ENCODE results near the gene THRB. TPM values are rescaled to one million over a fixed set of nuclear protein-coding genes. Genes with fewer than 3 reads are reported as not detected.
A peak's percentile ranks its signal among the peaks of the same experiment; 100 is the strongest.

Gene THRB
- total and polyA plus RNA-seq, 2 experiments from 2014 or later, result 3.3 to 5.1 TPM

DNA sequence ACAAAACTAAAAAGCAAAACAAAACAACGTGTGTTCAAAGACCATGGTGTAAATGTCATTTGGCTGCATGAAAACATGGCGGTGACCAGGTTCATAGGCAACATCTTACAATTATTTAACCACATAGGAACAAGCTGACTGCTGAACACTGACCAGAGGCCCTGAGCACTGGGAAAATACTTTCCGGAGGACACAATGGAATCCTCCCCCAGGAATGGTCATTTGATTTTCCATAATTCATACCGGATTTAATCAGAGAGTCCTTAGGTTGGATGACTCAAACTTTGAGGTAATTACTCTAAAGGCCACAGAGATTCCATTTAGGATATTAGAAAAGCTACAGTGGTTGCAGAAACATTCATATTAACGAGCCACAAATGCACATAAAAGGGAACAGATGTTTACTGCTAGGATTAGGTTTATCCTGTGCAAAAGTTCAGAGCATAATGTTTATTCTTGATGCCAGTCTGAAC lies 294.8 kb downstream of the THRB start:
- no peaks in the 10 kb centered on the region for H4K20me1 ChIP-seq (ENCODE audit: insufficient read depth)
- H3K9me2 ChIP-seq (ENCODE audit: insufficient read depth), result no peaks in the 10 kb centered on the region
- H3K9ac ChIP-seq, result no peak overlapping the region
- no peaks in the 10 kb centered on the region for H3K79me2 ChIP-seq (ENCODE audit: insufficient read depth)
- DNase-seq, result peak; percentile 89
- 0 out of 2 replicates have a peak overlapping the region, but pooled peaks have one; percentile 17 for H3K4me3 ChIP-seq
- in situ Hi-C loops (cut with MboI), result no loop called here
- H3K27ac ChIP-seq, result peak overlapping the region; percentile 39
- H3K9me3 ChIP-seq (ENCODE audit: low read depth), result no peaks in the 10 kb centered on the region
- no peaks in the 10 kb centered on the region for H3K36me3 ChIP-seq (ENCODE audit: low read depth)
- peak; percentile 72; the same call in 1 of the 2 replicates for TF ChIP-seq EZH2phosphoT487 (IDR thresholded peaks at IDR 0.05; ENCODE audit: insufficient read depth, low read depth)
- TF ChIP-seq EZH2 (IDR thresholded peaks at IDR 0.05; ENCODE audit: insufficient read depth, poor library complexity, severe bottlenecking), result no peak
- 10 to 14% methylated on average over 5 of the region's 5 CpGs for WGBS, 2 experiments (ENCODE audit: low coverage in 1 of 2, low lambda C conversion rate in 2 of 2, missing lambda C conversion rate in 2 of 2)
- H3K27me3 ChIP-seq (replicated peaks; ENCODE audit: insufficient read depth), result no peaks in the 10 kb centered on the region
- H2AFZ ChIP-seq, result no peak overlapping the region
- peak overlapping the region; percentile 31 for H3K4me2 ChIP-seq (ENCODE audit: unreplicated experiment)
- H3K4me1 ChIP-seq (ENCODE audit: insufficient read depth), result peaks cover 58% of the 10 kb centered on the region
- H3F3A ChIP-seq (ENCODE audit: insufficient read depth), result peaks cover 44% of the 10 kb centered on the region

DNA sequence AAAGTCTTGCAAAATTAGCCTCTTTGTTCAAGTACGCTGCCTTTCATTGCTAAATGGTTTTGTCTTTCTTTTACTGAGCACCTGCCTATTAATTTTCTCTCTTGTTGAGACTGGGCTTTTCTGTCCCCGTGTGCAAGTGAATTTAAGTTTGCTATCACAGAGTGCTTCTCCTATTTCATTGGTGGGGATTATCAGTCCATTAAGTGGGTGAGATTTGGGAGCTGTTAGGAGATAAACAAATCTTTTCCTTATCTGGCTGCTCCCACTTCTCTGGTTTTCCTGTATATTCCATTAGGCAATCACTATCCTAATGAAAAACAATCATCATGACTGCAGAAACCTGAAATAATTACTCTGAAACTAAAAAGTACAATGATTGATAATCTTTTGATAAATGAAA lies 295.4 kb downstream of the THRB start:
- in situ Hi-C loops (cut with MboI), result no loop called here
- peaks cover 44% of the 10 kb centered on the region for H3F3A ChIP-seq (ENCODE audit: insufficient read depth)

GRCh38 chr3:24198728-24199127 lies 295.9 kb downstream of the THRB start:
- no peak overlapping the region for H3K27ac ChIP-seq
- in situ Hi-C loops (cut with MboI), result no loop called here

More for the DNA sequence above, 295.4 kb downstream of the THRB start:
- Histone ChIP-seq H3K79me2 (ENCODE audit: insufficient read depth) (no peaks in the 10 kb centered on the region), H3K4me1 (ENCODE audit: insufficient read depth) (peaks cover 58% of the 10 kb centered on the region), H3K9me2 (ENCODE audit: insufficient read depth) (no peaks in the 10 kb centered on the region), H3K9me3 (ENCODE audit: low read depth) (no peaks in the 10 kb centered on the region), H3K4me2 (ENCODE audit: unreplicated experiment) (peak overlapping the region; percentile 31), H3K27ac (peak overlapping the region; percentile 39), H3K27me3 (replicated peaks; ENCODE audit: insufficient read depth) (no peaks in the 10 kb centered on the region), H2AFZ (no peak overlapping the region), H3K9ac (no peak overlapping the region), H3K36me3 (ENCODE audit: low read depth) (no peaks in the 10 kb centered on the region), H4K20me1 (ENCODE audit: insufficient read depth) (no peaks in the 10 kb centered on the region), H3K4me3 (0 out of 2 replicates have a peak overlapping the region, but pooled peaks have one; percentile 17)
- WGBS, 2 experiments (ENCODE audit: low coverage in 1 of 2, low lambda C conversion rate in 2 of 2, missing lambda C conversion rate in 2 of 2), result 96 to 100% methylated on average over 2 of the region's 2 CpGs
- no peak for TF ChIP-seq EZH2 (IDR thresholded peaks at IDR 0.05; ENCODE audit: insufficient read depth, poor library complexity, severe bottlenecking)
- no peak for TF ChIP-seq EZH2phosphoT487 (IDR thresholded peaks at IDR 0.05; ENCODE audit: insufficient read depth, low read depth)
- no peak for DNase-seq

DNA sequence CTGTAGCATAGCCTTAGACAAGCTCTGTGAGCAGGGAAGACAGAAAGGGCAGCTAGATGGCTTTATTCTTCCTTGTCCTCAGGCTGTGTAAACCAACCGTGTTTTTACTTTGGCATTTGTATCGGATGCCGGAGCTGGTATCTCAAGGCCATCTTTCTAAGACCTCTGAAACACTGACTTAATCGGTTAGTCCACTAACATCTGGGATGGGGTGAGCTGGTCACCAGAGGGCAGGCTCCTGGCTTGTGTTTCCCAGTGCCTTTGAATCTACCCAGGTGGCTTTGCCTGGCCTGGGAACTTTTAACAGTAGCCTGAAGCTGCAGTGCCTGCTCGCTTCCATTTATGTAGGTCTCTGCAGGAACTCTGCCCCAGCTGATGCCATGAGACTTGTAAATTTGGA lies 296.8 kb downstream of the THRB start:
- peaks cover 44% of the 10 kb centered on the region for H3F3A ChIP-seq (ENCODE audit: insufficient read depth)
- no peak for TF ChIP-seq EZH2phosphoT487 (IDR thresholded peaks at IDR 0.05; ENCODE audit: insufficient read depth, low read depth)
- no peaks in the 10 kb centered on the region for H3K9me2 ChIP-seq (ENCODE audit: insufficient read depth)
- no peak overlapping the region for H3K9ac ChIP-seq
- no peaks in the 10 kb centered on the region for H3K36me3 ChIP-seq (ENCODE audit: low read depth)
- H4K20me1 ChIP-seq (ENCODE audit: insufficient read depth), result no peaks in the 10 kb centered on the region
- DNase-seq, result no peak
- no peak overlapping the region for H3K4me3 ChIP-seq
- WGBS, 2 experiments (ENCODE audit: low coverage in 1 of 2, low lambda C conversion rate in 2 of 2, missing lambda C conversion rate in 2 of 2), result 86 to 88% methylated on average over 5 of the region's 5 CpGs
- H3K79me2 ChIP-seq (ENCODE audit: insufficient read depth), result no peaks in the 10 kb centered on the region
- no peaks in the 10 kb centered on the region for H3K9me3 ChIP-seq (ENCODE audit: low read depth)
- no peaks in the 10 kb centered on the region for H3K27me3 ChIP-seq (replicated peaks; ENCODE audit: insufficient read depth)
- in situ Hi-C loops (cut with MboI), result no loop called here
- no peak overlapping the region for H3K4me2 ChIP-seq (ENCODE audit: unreplicated experiment)
- H3K27ac ChIP-seq, result no peak overlapping the region
- no peak overlapping the region for H2AFZ ChIP-seq
- peaks cover 58% of the 10 kb centered on the region for H3K4me1 ChIP-seq (ENCODE audit: insufficient read depth)

More at GRCh38 chr3:24198728-24199127, 295.9 kb downstream of the THRB start:
- H3K36me3 ChIP-seq (ENCODE audit: low read depth), result no peaks in the 10 kb centered on the region
- no peaks in the 10 kb centered on the region for H3K27me3 ChIP-seq (replicated peaks; ENCODE audit: insufficient read depth)
- no peak overlapping the region for H2AFZ ChIP-seq
- TF ChIP-seq EZH2 (IDR thresholded peaks at IDR 0.05; ENCODE audit: insufficient read depth, poor library complexity, severe bottlenecking), result no peak
- TF ChIP-seq EZH2phosphoT487 (IDR thresholded peaks at IDR 0.05; ENCODE audit: insufficient read depth, low read depth), result no peak
- H3K4me1 ChIP-seq (ENCODE audit: insufficient read depth), result peaks cover 58% of the 10 kb centered on the region
- H3K9me2 ChIP-seq (ENCODE audit: insufficient read depth), result no peaks in the 10 kb centered on the region
- WGBS, 2 experiments (ENCODE audit: low coverage in 1 of 2, low lambda C conversion rate in 2 of 2, missing lambda C conversion rate in 2 of 2), result 100% methylated on average over 1 of the region's 1 CpG
- peaks cover 44% of the 10 kb centered on the region for H3F3A ChIP-seq (ENCODE audit: insufficient read depth)
- H3K4me3 ChIP-seq, result no peak overlapping the region
- no peaks in the 10 kb centered on the region for H3K79me2 ChIP-seq (ENCODE audit: insufficient read depth)
- no peaks in the 10 kb centered on the region for H4K20me1 ChIP-seq (ENCODE audit: insufficient read depth)
- H3K9ac ChIP-seq, result no peak overlapping the region
- H3K9me3 ChIP-seq (ENCODE audit: low read depth), result no peaks in the 10 kb centered on the region
- no peak overlapping the region for H3K4me2 ChIP-seq (ENCODE audit: unreplicated experiment)
- no peak for DNase-seq

DNA sequence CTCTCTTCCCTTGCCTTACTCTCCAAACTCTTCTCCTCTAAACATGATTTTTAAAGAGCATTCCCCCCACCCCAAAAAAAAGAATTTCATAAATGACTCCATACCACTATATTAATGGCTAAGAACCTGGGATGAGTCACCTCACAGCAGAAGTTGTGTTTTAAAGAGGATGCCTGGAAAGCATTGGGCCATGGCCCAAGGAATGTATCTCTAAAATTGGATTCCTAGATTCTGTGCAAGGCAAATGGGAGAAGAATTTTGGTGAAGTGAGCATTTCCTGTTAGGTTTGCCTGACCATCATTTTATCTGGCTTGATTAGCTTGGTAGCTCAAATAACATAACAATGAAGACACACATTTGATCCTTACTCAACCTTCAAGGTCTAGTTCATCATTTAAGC lies 298.1 kb downstream of the THRB start:
- no peak overlapping the region for H3K4me2 ChIP-seq (ENCODE audit: unreplicated experiment)
- peak; percentile 73 for DNase-seq
- H3K79me2 ChIP-seq (ENCODE audit: insufficient read depth), result no peaks in the 10 kb centered on the region
- no peak overlapping the region for H3K9ac ChIP-seq
- H3K4me3 ChIP-seq, result no peak overlapping the region
- H4K20me1 ChIP-seq (ENCODE audit: insufficient read depth), result no peaks in the 10 kb centered on the region
- no peaks in the 10 kb centered on the region for H3K9me3 ChIP-seq (ENCODE audit: low read depth)
- H3K9me2 ChIP-seq (ENCODE audit: insufficient read depth), result no peaks in the 10 kb centered on the region
- no peaks in the 10 kb centered on the region for H3K27me3 ChIP-seq (replicated peaks; ENCODE audit: insufficient read depth)
- no peak overlapping the region for H2AFZ ChIP-seq
- H3F3A ChIP-seq (ENCODE audit: insufficient read depth), result peaks cover 35% of the 10 kb centered on the region
- peaks cover 50% of the 10 kb centered on the region for H3K4me1 ChIP-seq (ENCODE audit: insufficient read depth)
- no peaks in the 10 kb centered on the region for H3K36me3 ChIP-seq (ENCODE audit: low read depth)
- H3K27ac ChIP-seq, result no peak overlapping the region
- in situ Hi-C loops (cut with MboI), result no loop called here
- TF ChIP-seq EZH2 (IDR thresholded peaks at IDR 0.05; ENCODE audit: insufficient read depth, poor library complexity, severe bottlenecking) (no peak), EZH2phosphoT487 (IDR thresholded peaks at IDR 0.05; ENCODE audit: insufficient read depth, low read depth) (no peak)

All from GM23248 (cell line).